ENCODE data around the gene USP53.

The USP53 gene

DNA sequence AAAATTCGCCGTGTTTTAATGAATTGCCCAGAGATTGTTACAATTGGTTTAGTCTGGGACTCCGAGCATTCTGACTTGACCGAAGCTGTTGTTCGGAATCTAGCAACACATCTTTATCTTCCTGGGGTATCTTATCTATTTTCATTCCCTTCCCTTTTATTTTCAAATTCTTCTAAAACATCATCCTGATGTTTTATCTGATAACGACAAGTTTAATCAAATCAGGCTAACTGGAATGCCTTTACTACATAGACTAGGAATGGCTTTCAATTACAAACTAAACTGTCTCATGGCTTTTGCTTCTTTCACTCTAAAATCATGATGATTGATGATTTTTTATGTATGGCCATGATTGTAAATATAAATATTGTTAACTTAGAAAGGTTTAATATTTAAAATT, 48.0 kb downstream of the USP53 start:
- H3K27me3 ChIP-seq (replicated peaks; ENCODE audit: insufficient read depth, low read length) = no peaks in the 10 kb centered on the region
- H3K9me3 ChIP-seq (replicated peaks; ENCODE audit: insufficient read depth, low read length) = no peaks in the 10 kb centered on the region
- TF ChIP-seq EZH2phosphoT487 (IDR thresholded peaks at IDR 0.05; ENCODE audit: low read length) (no peak), EZH2 (optimal IDR thresholded peaks at IDR 0.05; ENCODE audit: low read depth, low read length) (no peak)
- TF ChIP-seq, protein P1, sequence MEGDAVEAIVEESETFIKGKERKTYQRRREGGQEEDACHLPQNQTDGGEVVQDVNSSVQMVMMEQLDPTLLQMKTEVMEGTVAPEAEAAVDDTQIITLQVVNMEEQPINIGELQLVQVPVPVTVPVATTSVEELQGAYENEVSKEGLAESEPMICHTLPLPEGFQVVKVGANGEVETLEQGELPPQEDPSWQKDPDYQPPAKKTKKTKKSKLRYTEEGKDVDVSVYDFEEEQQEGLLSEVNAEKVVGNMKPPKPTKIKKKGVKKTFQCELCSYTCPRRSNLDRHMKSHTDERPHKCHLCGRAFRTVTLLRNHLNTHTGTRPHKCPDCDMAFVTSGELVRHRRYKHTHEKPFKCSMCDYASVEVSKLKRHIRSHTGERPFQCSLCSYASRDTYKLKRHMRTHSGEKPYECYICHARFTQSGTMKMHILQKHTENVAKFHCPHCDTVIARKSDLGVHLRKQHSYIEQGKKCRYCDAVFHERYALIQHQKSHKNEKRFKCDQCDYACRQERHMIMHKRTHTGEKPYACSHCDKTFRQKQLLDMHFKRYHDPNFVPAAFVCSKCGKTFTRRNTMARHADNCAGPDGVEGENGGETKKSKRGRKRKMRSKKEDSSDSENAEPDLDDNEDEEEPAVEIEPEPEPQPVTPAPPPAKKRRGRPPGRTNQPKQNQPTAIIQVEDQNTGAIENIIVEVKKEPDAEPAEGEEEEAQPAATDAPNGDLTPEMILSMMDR (IDR thresholded peaks at IDR 0.05; ENCODE audit: low read length) = no peak
- H3K79me2 ChIP-seq (ENCODE audit: low read length) = no peaks in the 10 kb centered on the region
- no peak overlapping the region for H3K9ac ChIP-seq (ENCODE audit: low read length)
- H3K4me2 ChIP-seq (ENCODE audit: low read depth, low read length) = no peak overlapping the region
- no peaks in the 10 kb centered on the region for H3K9me2 ChIP-seq (replicated peaks; ENCODE audit: insufficient read depth, low read length)
- no peak overlapping the region for H3K27ac ChIP-seq (ENCODE audit: low read length)
- 0 out of 2 replicates have a peak, but pooled peaks cover 2% of the 10 kb centered on the region for H3K36me3 ChIP-seq (replicated peaks; ENCODE audit: insufficient read depth, low read length)
- no peak overlapping the region for H2AFZ ChIP-seq (ENCODE audit: low read length)
- no peak overlapping the region for H3K4me3 ChIP-seq (ENCODE audit: low read length)
- H3F3A ChIP-seq (ENCODE audit: insufficient read depth, low read length) = no peaks in the 10 kb centered on the region
- no peaks in the 10 kb centered on the region for H4K20me1 ChIP-seq (ENCODE audit: insufficient read depth, low read length)
- no peaks in the 10 kb centered on the region for H3K4me1 ChIP-seq (ENCODE audit: low read length)
- no peak for DNase-seq

DNA sequence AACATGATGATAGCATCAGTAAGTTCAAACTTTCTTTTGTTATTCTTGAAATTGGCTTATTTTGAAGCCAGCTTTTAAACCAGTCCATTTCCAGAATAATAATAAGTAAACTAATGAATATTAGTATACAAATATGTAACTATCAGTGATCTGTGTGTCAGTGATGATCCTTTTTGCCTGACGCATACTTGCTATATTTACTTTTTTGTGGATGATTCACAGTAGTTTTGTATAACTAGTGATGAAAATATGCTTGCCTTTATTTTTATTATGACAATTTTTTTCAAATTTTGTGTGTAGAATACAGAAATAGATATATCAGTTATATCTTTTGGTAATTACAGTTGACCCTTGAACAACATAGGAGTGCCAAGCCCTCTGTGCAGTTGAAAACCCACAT, 49.5 kb downstream of the USP53 start:
- Histone ChIP-seq H3K4me3 (ENCODE audit: low read length) (no peak overlapping the region), H3K79me2 (ENCODE audit: low read length) (no peaks in the 10 kb centered on the region), H3K9ac (ENCODE audit: low read length) (no peak overlapping the region), H3K9me2 (replicated peaks; ENCODE audit: insufficient read depth, low read length) (no peaks in the 10 kb centered on the region), H3K9me3 (replicated peaks; ENCODE audit: insufficient read depth, low read length) (no peaks in the 10 kb centered on the region), H3K27ac (ENCODE audit: low read length) (no peak overlapping the region), H3K4me2 (ENCODE audit: low read depth, low read length) (no peak overlapping the region), H2AFZ (ENCODE audit: low read length) (no peak overlapping the region), H4K20me1 (ENCODE audit: insufficient read depth, low read length) (no peaks in the 10 kb centered on the region), H3K4me1 (ENCODE audit: low read length) (no peaks in the 10 kb centered on the region), H3K36me3 (replicated peaks; ENCODE audit: insufficient read depth, low read length) (no peaks in the 10 kb centered on the region), H3K27me3 (replicated peaks; ENCODE audit: insufficient read depth, low read length) (no peaks in the 10 kb centered on the region), H3F3A (ENCODE audit: insufficient read depth, low read length) (no peaks in the 10 kb centered on the region)
- no peak for DNase-seq
- TF ChIP-seq EZH2 (optimal IDR thresholded peaks at IDR 0.05; ENCODE audit: low read depth, low read length) (no peak), EZH2phosphoT487 (IDR thresholded peaks at IDR 0.05; ENCODE audit: low read length) (no peak)
- TF ChIP-seq, protein P1 (IDR thresholded peaks at IDR 0.05; ENCODE audit: low read length) = no peak

DNA sequence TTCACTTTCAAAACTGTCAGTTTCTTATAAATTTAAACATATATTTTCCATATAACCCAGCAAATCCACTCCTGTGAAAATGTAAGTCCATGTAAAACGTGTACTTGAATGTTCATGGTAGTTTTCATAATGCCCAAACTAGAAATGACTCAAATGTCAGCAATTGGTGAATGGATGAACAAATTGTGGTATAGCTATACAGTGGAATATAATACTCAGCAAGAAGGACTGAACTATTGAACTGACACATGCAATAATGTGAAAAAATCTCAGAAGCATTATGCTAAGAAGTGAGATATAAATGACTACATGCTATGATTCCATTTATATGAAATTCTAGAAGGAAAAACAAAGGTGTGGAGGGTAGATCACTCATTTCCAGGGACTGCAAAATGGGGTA, 52.2 kb downstream of the USP53 start:
- H3K79me2 ChIP-seq (ENCODE audit: low read length) = no peaks in the 10 kb centered on the region
- H3K4me1 ChIP-seq (ENCODE audit: low read length) = no peaks in the 10 kb centered on the region
- H4K20me1 ChIP-seq (ENCODE audit: insufficient read depth, low read length) = no peaks in the 10 kb centered on the region
- no peak overlapping the region for H3K4me3 ChIP-seq (ENCODE audit: low read length)
- no peak overlapping the region for H3K4me2 ChIP-seq (ENCODE audit: low read depth, low read length)
- H3K27me3 ChIP-seq (replicated peaks; ENCODE audit: insufficient read depth, low read length) = no peaks in the 10 kb centered on the region
- no peaks in the 10 kb centered on the region for H3F3A ChIP-seq (ENCODE audit: insufficient read depth, low read length)
- TF ChIP-seq EZH2 (optimal IDR thresholded peaks at IDR 0.05; ENCODE audit: low read depth, low read length) (no peak), EZH2phosphoT487 (IDR thresholded peaks at IDR 0.05; ENCODE audit: low read length) (no peak)
- TF ChIP-seq, protein P1 (IDR thresholded peaks at IDR 0.05; ENCODE audit: low read length) = no peak
- no peak overlapping the region for H3K27ac ChIP-seq (ENCODE audit: low read length)
- no peak overlapping the region for H3K9ac ChIP-seq (ENCODE audit: low read length)
- H3K9me3 ChIP-seq (replicated peaks; ENCODE audit: insufficient read depth, low read length) = no peaks in the 10 kb centered on the region
- H3K36me3 ChIP-seq (replicated peaks; ENCODE audit: insufficient read depth, low read length) = no peaks in the 10 kb centered on the region
- no peaks in the 10 kb centered on the region for H3K9me2 ChIP-seq (replicated peaks; ENCODE audit: insufficient read depth, low read length)
- H2AFZ ChIP-seq (ENCODE audit: low read length) = no peak overlapping the region
- DNase-seq = no peak

Measured in MM.1S (cell line).